B cell (primary cell): Measurements from ENCODE around the gene SPDYC. TPM values are rescaled to one million over a fixed set of nuclear protein-coding genes. Genes with fewer than 3 reads are reported as not detected.

Experiments
- ATAC-seq: fragments of 200-7000 bp; cut with Tn5 transposase; one replicate; pipeline ENCODE4 v1.10.0; 2021; ENCODE audit warnings: low read depth, mild to moderate bottlenecking, moderate number of reproducible peaks, moderate library complexity
- CTCF ChIA-PET: fragments of 350-600 bp; sonication (Branson Sonifier 250); formaldehyde crosslinking; loops from one replicate; lab custom pipeline; 2021; ENCODE audit warnings: antibody characterized with exemption, inconsistent platforms; lab: Charles Lee
- POLR2A ChIA-PET: fragments of 350-600 bp; sonication (Branson Sonifier 250); formaldehyde crosslinking; loops from one replicate; lab custom pipeline; 2021; ENCODE audit warnings: antibody characterized with exemption; lab: Charles Lee
- DNase-seq: peaks from one replicate; pipeline ENCODE4 v3.0.0; 2013
- H2AFZ ChIP-seq: 2 replicates; pipeline ENCODE4 v1.6.1; 2012; ENCODE audit warnings: mild to moderate bottlenecking, low read depth, low read length; ENCODE audit not compliant: insufficient read depth, poor library complexity, severe bottlenecking
- H3K27ac ChIP-seq, 2 donors: 1 replicate in 1 of 2; 2 replicates in 1 of 2; pipeline ENCODE4 v1.5.1; 2012 to 2013; ENCODE audit warnings: low read length in 2 of 2, mild to moderate bottlenecking in 2 of 2, moderate library complexity in 1 of 2
- H3K27me3 ChIP-seq, 4 experiments: fragments of 200-600 bp in 1 of 4; sonication (generic) in 1 of 4; replicated peaks in 1 of 4; 1 replicate in 2 of 4; 2 replicates in 2 of 4; pipeline versions ENCODE4 v1.6.1 to v1.7.0; 2013 to 2016; ENCODE audit warnings: low read length in 3 of 4, mild to moderate bottlenecking in 2 of 4, mixed read lengths in 1 of 4, moderate library complexity in 1 of 4; ENCODE audit not compliant: insufficient read depth in 4 of 4, control insufficient read depth in 3 of 4; ENCODE audit errors: control extremely low read depth in 1 of 4
- H3K36me3 ChIP-seq, 2 experiments: replicated peaks in 1 of 2; 1 replicate in 1 of 2; 2 replicates in 1 of 2; pipeline versions ENCODE4 v1.6.1 to v1.7.1; 2013; ENCODE audit warnings: low read length in 1 of 2; ENCODE audit not compliant: insufficient read depth in 2 of 2, control insufficient read depth in 1 of 2; ENCODE audit errors: control extremely low read depth in 1 of 2, extremely low read depth in 1 of 2
- H3K4me1 ChIP-seq, 2 donors: fragments of 200-600 bp in 1 of 2; sonication (generic) in 1 of 2; 1 replicate in 1 of 2; 2 replicates in 1 of 2; pipeline versions ENCODE4 v1.5.1 to v1.6.1; 2013 to 2017; ENCODE audit warnings: low read length in 2 of 2; ENCODE audit not compliant: control insufficient read depth in 2 of 2, insufficient read depth in 2 of 2
- H3K4me2 ChIP-seq: replicated peaks from 2 replicates; pipeline ENCODE3; 2012; ENCODE audit warnings: mild to moderate bottlenecking, low read depth, low read length; ENCODE audit not compliant: poor library complexity, severe bottlenecking
- H3K4me3 ChIP-seq, 5 experiments: fragments of 200-600 bp in 1 of 5; sonication (generic) in 1 of 5; 1 replicate in 3 of 5; 2 replicates in 2 of 5; pipeline versions ENCODE4 v1.5.1 to v1.7.0; 2011 to 2016; ENCODE audit warnings: low read length in 4 of 5, mild to moderate bottlenecking in 4 of 5, low read depth in 2 of 5, control low read depth in 1 of 5, moderate library complexity in 1 of 5; ENCODE audit not compliant: insufficient read depth in 1 of 5; ENCODE audit errors: control extremely low read depth in 1 of 5, extremely low read depth in 1 of 5
- H3K79me2 ChIP-seq: fragments of 200-600 bp; sonication (generic); one replicate; pipeline ENCODE4 v1.6.0; 2016; ENCODE audit warnings: low read length; ENCODE audit not compliant: control insufficient read depth, insufficient read depth
- H3K9ac ChIP-seq: fragments of 200-600 bp; sonication (generic); 2 replicates; pipeline ENCODE4 v1.6.1; 2017; ENCODE audit warnings: mild to moderate bottlenecking, low read length, moderate library complexity
- H3K9me3 ChIP-seq, 3 donors: one replicate each; pipeline versions ENCODE4 v1.6.1 to v1.7.1; 2013; ENCODE audit warnings: low read length in 2 of 3; ENCODE audit not compliant: control insufficient read depth in 2 of 3, insufficient read depth in 1 of 3; ENCODE audit errors: control extremely low read depth in 1 of 3
- H4K20me1 ChIP-seq: 2 replicates; pipeline ENCODE4 v1.6.0; 2012; ENCODE audit warnings: mild to moderate bottlenecking, low read length; ENCODE audit not compliant: insufficient read depth, control insufficient read depth, poor library complexity, severe bottlenecking
- H3K27ac Mint-ChIP-seq: one replicate; pipeline ENCODE4 v1.8.0; 2021; ENCODE audit warnings: mixed read lengths
- H3K27me3 Mint-ChIP-seq: one replicate; pipeline ENCODE4 v1.8.0; 2021; ENCODE audit warnings: mixed read lengths
- H3K4me1 Mint-ChIP-seq: one replicate; pipeline ENCODE4 v1.8.0; 2021; ENCODE audit warnings: mixed read lengths
- H3K4me3 Mint-ChIP-seq: one replicate; pipeline ENCODE4 v1.8.0; 2021; ENCODE audit warnings: mixed read lengths
- H3K9me3 Mint-ChIP-seq: one replicate; pipeline ENCODE4 v1.8.0; 2022; ENCODE audit warnings: mixed read lengths; ENCODE audit not compliant: insufficient read depth
- CTCF ChIP-seq: fragments of 200-600 bp; IDR thresholded peaks from one replicate; pipeline ENCODE4 v1.8.0; 2022; ENCODE audit warnings: antibody characterized with exemption, mild to moderate bottlenecking
- EZH2 ChIP-seq: IDR thresholded peaks from 2 replicates; pipeline ENCODE4 v1.6.1; 2012; ENCODE audit warnings: borderline replicate concordance, low read depth, mild to moderate bottlenecking, moderate library complexity, low read length; ENCODE audit not compliant: insufficient read depth, poor library complexity, severe bottlenecking
- WGBS: methylation state at CpG from one replicate; pipeline ENCODE4 v1.1.5; 2013; ENCODE audit warnings: missing lambda C conversion rate; ENCODE audit not compliant: insufficient coverage; 5-methylcytosine and 5-hydroxymethylcytosine counted together
- intact Hi-C: fragments of 100-400 bp; cut with micrococcal nuclease; formaldehyde crosslinking; loops from one replicate; pipeline ENCODE4 v1.10.0; 2022
- polyA plus RNA-seq: library from polyadenylated mRNA; depleted of rRNA; stranded (reverse); fragments of >200 nt; gene quantifications from 2 replicates; pipeline ENCODE4 v1.2.3, GENCODE V29; 2012
- total RNA-seq, 2 donors: library from RNA; stranded (reverse); fragments of 120-200 nt in 1 of 2; gene quantifications; 1 replicate in 1 of 2; 2 replicates in 1 of 2; pipeline versions ENCODE4 v1.2.3 to v1.2.4, GENCODE V29; 2013 to 2022

The SPDYC gene
- total and polyA plus RNA-seq, 2 donors (not counting 1 experiment from before 2014, with no cell fraction given): not detected

GRCh38 chr11:65186701-65187100 is 16.7 kb downstream of the SPDYC start:
- H2AFZ ChIP-seq: no peak overlapping the region
- ChIA-PET POLR2A (no interaction called here), CTCF (interaction anchor here (1.0 to 1.5 kb wide), 2 partner anchors 14 to 65 kb away, joined by 3 read pairs; partner anchors contain the start of genes FAU and MRPL49)
- Mint-ChIP-seq H3K9me3 (no peaks in the 10 kb centered on the region), H3K4me1 (peaks cover 21% of the 10 kb centered on the region), H3K27ac (no peak overlapping the region), H3K4me3 (no peak overlapping the region), H3K27me3 (no peaks in the 10 kb centered on the region)
- H3K4me1 ChIP-seq: peaks cover 7 to 13% of the 10 kb centered on the region in 2 donors
- ATAC-seq: no peak
- H3K79me2 ChIP-seq: peaks cover 24% of the 10 kb centered on the region
- DNase-seq: no peak
- H4K20me1 ChIP-seq: peaks cover 5% of the 10 kb centered on the region
- H3K4me3 ChIP-seq: no peak overlapping the region
- H3K27ac ChIP-seq: no peak overlapping the region
- no peak overlapping the region for H3K4me2 ChIP-seq
- H3K9ac ChIP-seq: no peak overlapping the region
- intact Hi-C loops: no loop called here
- H3K36me3 ChIP-seq: peaks cover 1 to 40% of the 10 kb centered on the region in 2 experiments
- H3K27me3 ChIP-seq: no peaks in the 10 kb centered on the region
- no peak for TF ChIP-seq EZH2
- TF ChIP-seq CTCF: no peak
- WGBS: 94% methylated on average over 9 of the region's 9 CpGs
- no peaks in the 10 kb centered on the region for H3K9me3 ChIP-seq

GRCh38 chr11:65187146-65187675 is 17.2 kb downstream of the SPDYC start:
- peaks cover 20% of the 10 kb centered on the region for H3K79me2 ChIP-seq
- H2AFZ ChIP-seq: no peak overlapping the region
- peaks cover 1 to 40% of the 10 kb centered on the region in 2 experiments for H3K36me3 ChIP-seq
- no peak overlapping the region for H3K27ac Mint-ChIP-seq
- TF ChIP-seq CTCF (no peak), EZH2 (no peak)
- H3K4me1 ChIP-seq: peaks cover 6 to 10% of the 10 kb centered on the region in 2 donors
- H3K9me3 Mint-ChIP-seq: no peaks in the 10 kb centered on the region
- H3K4me2 ChIP-seq: no peak overlapping the region
- no peak overlapping the region for H3K27ac ChIP-seq
- H3K4me3 ChIP-seq: no peak overlapping the region
- intact Hi-C loops: no loop called here
- no peaks in the 10 kb centered on the region for H3K9me3 ChIP-seq
- H3K4me1 Mint-ChIP-seq: peaks cover 21% of the 10 kb centered on the region
- no peaks in the 10 kb centered on the region for H3K27me3 ChIP-seq
- ChIA-PET CTCF (no interaction called here), POLR2A (no interaction called here)
- WGBS: 99% methylated on average over 5 of the region's 6 CpGs
- ATAC-seq (no peak), DNase-seq (no peak)
- no peak overlapping the region for H3K4me3 Mint-ChIP-seq
- no peaks in the 10 kb centered on the region for H3K27me3 Mint-ChIP-seq
- H4K20me1 ChIP-seq: peaks cover 5% of the 10 kb centered on the region
- H3K9ac ChIP-seq: no peak overlapping the region
